HG03097 (cell line): Measurements from ENCODE around the gene BOD1L2.

Experiments used
- ATAC-seq: cut with Tn5 transposase; IDR thresholded peaks from one replicate; pipeline ENCODE4 v1.9.1; 2021; ENCODE audit not compliant: unreplicated experiment, low FRiP score

The BOD1L2 gene

DNA sequence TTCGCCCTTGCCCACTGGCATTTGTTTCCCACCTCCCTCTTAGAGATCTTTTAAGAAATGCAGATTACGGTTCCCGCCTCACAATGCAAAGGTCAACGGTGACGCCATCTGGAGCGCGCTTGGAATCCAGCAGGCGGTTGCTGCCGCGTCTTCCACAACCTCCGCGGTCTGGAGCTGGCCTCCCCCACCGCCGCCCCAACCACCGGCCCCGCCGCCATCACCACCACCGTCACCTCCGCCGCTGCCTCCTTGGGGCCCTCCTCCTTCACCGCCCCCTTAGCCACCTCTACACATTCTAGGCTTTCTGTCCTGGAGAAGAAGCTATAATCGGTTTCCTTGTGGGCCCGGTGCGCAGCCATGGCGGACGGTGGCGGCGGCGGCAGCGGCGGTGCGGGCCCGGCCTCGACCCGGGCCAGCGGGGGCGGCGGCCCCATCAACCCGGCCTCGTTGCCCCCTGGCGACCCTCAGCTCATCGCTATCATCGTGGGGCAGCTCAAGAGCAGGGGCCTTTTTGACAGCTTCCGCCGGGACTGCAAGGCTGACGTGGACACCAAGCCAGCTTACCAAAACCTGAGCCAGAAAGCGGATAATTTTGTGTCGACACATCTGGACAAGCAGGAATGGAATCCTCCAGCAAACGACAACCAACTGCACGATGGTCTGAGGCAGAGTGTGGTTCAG lies at the start of gene BOD1L2:
Gene BOD1L2, plus strand, starts transcription at position 132 of the 681 bp plus-strand sequence. Its CDS starts 226 bp downstream, at position 358.
- no peak for ATAC-seq

DNA sequence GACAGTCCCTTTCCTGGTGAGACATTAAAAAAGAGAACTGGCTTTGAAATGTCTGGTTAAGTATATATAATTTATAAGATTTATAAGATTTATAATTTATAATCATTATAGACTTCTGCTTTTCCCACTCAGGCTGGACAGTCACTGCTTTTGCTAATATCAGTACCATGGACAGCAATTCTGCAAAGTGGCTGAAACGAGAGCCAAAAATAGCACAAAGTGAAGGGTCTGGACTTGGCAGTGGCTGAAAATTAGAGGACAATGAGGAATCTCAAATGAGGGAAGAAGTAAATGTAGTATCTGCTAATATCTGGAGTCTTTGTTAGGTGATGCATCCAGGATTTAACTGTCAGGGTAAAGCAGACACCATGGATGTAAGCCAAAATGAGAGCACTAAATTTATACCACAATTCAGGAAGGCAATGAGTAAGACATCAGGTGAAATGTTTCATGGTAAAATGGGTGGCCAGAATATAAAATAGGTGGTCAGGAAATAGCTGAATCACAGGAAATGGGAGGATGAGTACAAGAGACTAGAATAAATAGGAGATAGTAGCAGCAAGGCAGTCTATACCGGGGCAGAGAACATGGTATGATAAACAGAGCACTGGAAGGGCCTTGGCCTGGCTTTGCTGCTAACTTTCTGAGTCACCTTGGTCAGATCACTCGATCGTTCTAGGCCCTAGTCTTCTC lies 39.6 kb upstream of the BOD1L2 start:
- ATAC-seq: no peak

DNA sequence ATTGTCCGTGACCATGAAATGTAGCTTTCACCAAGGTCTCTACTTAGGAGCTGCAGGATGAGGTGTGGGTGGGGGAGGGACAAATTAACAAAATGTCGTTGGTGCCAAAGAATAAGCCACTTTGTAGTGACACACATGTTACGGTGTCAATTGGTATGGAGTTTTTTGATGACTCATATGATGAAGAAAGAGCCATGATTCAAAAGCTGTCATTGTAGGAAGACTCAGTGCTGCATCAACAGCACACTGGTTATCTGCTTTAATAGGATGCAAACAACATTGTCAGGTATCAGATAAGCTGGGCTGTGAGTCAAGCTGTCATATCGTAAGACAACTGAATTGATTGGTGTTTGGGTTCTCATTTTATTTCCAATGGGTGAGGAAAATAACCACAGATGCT lies 36.6 kb upstream of the BOD1L2 start:
- ATAC-seq: no peak

DNA sequence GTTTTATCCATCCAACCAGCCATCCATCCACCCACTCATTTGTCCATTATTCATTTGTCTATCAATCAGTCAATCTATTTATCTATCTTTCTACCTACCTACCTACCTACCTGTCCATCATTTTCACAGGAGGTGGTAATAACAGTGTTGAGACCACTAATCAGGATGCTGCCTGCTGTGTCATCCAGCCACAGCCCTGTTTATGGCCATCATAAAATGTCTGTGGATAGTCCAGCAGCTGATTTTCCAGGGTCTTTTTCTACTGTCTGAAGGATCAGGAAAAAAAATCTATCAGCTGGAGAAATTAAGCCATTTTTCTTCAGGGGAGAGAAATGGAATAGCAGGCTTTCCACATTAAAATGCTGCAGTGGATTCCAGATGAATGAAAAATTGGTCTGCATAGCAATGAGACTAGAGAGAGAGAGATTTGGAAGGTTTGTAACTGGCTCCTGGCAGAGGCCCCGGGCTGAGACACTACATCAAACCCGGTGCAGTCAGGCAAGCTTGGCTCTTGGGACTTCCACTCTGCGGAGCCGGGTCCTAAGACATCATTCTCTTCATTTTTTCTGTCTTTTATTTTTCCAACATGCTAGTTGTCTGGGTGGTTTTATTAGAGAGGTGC lies 33.0 kb upstream of the BOD1L2 start:
- no peak for ATAC-seq

DNA sequence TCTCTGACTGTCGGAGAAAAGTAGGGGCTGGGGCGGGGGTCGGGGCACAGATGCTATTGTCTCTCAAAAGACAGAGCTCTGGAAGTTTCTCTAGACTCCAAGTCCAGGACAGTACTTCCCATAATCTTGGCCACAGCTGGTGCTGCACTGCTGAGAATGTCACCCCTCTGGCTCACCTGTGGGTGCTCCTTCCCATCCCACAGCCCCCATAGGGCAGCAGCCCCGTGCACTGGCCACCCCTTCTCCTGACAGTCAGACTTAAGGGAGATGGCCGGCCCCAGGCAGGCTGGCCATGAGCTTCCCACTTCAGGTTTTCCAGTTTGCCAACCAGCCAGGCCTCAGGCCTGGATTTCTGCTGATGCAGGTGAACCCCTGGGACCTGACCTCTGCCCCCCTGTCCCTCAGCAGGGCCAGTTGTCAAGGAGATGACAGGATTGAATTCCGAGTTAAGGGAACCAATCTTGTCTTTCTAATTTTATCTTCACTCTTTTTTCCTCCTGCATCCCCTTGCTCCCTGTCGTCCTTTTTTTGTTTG lies 30.2 kb upstream of the BOD1L2 start:
- no peak for ATAC-seq

DNA sequence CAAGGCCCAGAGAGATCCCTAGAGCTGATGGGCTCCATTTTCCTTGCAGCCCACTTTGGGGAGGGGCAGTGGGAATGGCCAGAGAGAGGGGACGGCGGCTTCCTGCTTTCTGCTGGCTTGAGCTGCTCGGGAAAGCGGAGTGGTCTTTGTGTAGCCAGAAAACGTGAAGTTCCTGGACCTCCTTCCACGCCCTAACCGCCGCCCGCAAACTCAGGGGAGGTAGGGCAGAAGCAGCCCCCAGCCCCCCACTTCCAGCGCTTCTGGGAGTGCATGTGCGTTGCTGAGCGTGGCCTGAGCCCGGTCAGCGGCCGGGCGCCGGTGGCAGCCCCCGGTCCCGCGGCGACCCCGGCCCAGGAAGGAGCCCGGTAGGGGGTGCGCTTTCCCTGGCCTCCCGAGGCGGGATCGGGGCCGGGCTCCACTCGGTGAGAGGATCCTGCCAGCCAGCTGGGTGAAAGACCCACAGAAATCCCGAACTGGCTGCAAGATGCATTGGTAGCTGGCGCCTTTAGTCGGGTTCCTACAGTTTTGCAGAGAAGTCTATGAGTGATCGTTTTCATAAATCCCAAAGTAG lies 25.3 kb upstream of the BOD1L2 start:
- no peak for ATAC-seq

DNA sequence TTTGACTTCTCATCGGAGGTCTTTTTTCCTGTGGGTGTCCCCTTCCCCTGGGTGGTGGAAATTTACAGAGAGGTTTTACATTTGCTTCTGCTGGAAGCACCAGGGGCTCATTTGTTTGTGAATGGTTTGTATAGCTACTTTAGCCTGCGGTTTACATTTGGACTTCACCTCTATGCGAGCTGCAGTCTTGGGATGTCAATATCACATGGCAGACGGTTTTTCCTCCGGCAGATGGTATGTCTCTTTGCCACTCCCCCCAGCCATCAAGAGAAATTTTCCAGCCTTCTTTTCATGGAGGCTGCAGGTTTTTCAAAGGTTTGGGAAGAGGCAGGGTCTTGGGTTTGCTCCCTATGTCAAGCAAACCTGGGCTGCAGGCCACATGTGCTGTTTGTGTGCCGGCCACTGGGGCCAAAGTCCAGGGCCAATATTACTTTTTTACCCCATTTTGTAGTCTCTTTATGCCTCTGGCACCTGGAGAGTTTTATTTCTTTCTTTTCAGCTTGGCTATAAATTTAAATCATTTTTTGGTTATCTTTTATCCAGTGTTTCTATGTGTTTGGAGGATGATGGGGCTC lies 23.9 kb upstream of the BOD1L2 start:
- ATAC-seq: no peak

DNA sequence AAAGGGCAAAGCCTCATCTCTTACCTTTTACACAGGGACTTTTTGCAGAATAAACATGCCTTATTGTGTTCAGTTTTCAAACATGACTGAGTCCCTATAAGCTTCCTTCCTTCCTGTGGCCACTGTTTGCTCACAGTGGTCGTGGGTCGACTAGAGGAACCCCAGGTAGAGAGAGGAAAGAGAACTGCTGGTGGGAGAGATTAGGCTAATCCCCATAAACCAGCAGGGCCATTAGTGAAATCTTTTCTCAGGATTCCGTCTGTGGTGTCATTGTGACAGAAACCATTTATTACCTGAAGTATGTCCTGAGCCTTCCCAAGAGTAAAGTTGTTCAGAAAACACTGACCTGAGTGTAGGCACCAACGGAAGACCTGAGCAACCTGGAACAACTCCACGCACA lies 21.3 kb upstream of the BOD1L2 start:
- no peak for ATAC-seq

DNA sequence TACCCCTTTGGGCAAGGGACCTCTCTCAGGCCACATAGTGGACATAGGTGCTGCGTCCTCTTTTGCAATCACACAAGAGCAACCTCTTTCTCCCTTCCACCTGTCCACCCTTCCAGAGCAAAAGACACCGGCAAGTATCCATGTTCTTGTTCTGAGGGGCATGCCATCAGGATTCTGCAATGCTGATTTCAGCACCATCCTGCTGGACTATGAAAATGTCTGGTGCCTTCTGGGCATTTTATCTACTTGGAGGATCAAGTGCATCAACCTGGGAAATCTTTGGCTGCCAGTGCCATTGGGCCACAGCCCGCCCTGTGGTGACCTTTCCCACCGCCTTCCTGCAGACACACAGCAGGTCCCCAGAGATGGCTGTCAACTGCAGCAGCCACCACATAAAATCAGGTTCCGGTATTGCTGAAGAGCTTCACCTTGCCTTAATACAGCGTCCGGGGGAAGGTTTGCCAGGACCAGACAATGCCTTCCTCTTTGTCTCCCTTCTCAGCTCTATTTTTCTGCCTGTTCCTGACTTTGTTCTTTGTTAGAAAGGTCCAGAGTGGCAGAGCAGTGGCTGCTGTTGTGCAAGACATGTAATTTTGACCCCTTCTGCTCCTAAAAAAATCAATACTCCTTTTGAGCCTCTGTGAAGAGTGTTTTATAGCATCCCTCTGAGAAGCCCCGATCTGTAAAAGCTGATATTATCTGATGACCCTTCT lies 18.5 kb upstream of the BOD1L2 start:
- ATAC-seq: no peak

DNA sequence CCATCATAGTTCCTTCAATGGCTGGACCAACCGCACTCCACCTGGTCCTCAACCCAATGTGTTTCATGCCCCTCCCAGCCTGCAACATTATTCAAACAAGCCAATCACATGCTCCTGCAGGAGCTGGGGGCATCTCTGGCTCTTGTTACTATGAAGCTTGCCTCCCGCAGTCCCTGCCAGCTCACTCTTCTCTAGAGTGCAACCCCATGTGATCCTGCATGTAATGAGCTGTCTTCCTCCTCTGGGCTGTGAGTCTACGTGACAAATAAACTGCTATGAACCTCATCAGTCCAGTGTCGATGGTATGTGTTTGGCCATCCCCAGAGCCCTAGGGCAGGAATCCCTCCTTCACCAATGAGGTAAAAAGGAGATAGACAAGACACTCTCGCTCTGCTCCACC lies 15.8 kb upstream of the BOD1L2 start:
- ATAC-seq: no peak

DNA sequence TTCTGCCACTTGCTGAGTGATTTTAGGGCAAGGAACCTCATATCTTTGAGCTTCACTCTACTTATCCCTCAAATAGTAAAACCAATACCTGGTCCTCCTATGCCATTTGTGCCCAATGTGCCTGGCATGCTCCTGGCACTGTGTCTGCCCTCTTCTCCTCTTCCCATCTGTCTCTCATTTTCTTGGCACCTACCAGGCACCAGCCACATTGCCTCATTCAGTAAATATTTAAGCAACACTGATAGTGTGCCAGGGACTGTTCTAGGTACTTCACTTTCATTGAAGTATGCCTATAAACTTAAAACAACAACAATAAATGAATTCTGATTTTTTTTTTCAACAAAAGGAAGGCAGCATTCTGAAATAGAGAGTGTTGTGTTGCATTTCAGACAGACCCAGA lies 15.1 kb upstream of the BOD1L2 start:
- no peak for ATAC-seq

DNA sequence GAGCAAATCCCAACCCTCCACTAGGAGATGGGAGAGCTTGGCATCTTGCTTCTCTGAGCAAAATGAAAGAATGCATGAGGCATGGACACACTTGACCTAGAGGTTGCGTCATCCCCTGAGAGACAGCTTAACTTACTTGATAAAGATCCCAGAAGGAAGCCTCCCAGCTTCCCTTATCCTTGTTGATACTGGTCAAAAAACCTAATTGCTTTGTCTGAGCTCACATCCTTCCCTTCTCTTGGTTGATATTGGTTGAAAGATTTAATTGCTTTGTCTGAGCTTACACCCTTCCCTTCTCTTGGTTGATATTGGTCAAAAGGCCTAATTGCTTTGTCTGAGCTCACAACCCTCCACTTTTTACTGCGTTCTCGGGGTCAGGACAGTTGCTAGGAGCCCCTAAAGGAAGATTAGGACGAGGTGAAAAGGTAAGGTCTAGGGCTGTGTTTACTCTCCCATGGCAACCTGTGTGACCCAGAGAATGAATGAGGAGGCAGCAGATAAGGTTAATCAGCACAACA lies 12.2 kb upstream of the BOD1L2 start:
- ATAC-seq: no peak

DNA sequence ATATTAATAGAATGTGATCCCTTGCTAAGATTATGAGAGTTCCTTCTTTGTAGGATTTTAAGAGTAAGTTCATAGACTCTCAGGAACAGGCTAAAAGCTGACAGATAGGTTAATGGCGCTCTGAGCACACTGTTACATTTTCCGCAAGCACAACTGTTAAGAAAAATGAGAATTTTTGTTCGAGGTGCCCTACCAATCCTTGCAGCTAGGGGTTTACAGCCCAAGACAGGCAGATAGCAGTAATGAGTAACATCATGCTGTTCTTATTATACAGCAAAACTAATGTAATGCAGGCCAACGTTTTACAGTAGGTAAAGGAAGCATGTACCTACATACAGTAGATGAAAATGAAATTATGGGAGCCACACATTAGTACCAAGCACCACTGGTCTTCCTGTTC lies 11.2 kb upstream of the BOD1L2 start:
- no peak for ATAC-seq

DNA sequence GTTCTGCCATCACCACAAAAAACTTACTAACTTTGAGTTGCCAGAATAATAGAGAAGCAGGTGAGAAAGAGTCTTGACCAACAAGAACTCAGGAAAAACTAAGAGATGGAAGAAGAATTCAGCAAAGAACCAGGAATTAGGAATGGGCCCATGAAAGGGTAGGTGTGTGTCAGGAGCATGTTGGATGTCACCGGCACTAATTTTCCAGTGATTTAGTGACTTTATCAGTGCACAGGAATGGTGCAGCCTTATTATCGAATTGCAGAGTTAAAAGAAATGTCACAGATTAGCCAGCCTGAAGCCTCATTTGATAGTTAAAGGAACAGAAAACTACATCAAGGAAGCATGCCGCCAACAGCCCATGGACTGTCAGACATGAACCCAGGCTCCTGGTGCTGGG lies 9.0 kb upstream of the BOD1L2 start:
- ATAC-seq: no peak

DNA sequence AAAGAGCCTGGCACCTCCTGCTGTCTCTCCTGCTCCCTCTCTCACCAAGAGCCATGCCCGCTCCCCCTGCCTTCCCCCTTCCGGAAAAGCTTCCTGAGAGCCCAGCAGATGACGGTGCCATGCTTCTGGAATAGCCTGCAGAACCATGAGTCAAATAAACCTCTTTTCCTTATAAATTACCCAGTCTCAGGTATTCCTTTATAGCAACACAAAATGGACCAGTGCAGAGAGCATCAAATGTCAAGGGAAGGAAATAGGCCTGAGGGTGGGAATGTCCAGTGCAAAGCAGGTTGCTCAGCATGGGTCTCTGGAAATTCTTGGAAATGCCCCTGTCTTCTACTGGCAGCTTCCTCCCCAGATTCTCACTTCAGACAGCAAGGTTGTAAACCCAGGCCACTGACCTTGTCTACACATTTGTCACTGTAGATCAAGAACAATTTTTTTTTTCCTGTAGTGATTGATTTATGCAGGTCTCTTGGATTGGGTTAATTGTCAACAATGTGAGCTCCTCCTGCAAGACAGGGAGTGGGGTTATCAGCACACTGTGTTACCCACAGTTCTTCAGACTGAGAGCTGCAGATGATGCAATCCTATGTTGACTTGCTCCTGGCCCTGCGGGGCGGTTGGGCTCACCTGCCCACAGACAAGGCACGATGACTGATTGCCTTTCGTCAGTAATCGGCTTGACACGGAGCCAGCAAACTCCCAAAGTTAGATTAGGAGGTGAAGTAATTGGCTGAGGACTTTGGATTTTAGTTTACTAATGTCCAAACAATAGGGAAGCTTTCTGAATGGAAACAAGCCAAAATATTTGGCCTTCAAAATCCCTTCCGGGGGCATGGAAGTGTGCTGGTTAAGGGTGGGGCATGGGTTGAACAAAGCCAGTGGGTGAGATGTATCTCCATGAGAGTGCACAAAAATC lies 5.4 kb upstream of the BOD1L2 start:
- ATAC-seq: no peak

DNA sequence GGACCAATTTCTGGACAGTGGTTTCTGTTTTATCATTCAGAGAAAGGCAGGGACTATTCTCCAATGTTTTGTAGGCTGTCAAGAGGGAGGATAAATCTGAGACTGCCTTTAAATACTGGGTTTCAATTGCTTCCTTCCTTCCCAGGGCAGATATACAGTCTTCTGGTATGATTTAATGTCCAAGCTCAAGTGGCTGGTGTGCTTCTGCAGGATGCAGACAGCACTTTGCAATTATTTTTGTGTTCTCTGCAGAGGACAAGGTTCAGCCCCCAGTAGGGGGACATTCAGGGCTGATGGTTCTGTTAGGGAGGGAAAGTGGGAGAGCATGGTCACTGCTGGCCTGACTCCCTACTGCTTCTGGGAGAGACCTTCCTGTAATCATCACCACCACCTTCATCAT lies 4.6 kb upstream of the BOD1L2 start:
- no peak for ATAC-seq

DNA sequence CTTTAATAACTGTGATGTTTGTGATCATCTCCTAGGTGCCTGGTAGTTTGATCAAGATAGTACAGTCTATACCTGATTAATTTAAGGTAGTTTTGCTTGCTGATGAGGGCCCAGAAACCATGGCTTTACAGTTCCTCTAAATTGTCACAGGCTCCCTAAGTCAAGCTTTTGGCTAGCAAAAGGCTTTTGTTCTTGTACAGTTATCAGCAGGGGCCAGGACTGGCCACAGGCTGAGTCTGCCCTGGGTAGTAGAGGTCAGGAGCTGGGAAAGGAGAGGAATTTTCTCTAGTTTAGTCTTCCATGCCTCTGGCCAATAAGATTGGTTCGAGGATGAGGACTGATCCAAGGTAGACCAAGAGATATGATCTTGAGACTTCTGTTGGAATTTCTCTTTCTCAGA lies 3.6 kb upstream of the BOD1L2 start:
- no peak for ATAC-seq

DNA sequence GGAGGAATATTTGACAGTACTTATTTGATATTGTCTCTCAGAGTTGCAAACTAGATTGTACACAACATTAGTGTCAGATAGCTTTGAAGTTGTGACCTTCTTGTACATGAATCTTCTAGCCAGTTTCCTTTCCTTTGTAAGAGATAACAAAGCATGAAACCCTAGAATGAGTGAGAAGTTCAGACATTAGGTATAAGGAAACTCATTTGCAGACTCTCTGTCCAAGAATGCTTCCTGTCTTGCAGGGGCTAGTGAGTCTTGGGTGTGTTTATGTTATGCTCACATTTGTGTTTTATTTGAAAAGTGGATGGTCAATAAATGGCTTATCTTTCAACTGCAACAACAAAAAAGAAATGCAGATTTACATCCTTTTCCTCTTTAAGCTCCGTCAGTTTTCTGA lies 1.4 kb downstream of the BOD1L2 start:
- ATAC-seq: no peak

DNA sequence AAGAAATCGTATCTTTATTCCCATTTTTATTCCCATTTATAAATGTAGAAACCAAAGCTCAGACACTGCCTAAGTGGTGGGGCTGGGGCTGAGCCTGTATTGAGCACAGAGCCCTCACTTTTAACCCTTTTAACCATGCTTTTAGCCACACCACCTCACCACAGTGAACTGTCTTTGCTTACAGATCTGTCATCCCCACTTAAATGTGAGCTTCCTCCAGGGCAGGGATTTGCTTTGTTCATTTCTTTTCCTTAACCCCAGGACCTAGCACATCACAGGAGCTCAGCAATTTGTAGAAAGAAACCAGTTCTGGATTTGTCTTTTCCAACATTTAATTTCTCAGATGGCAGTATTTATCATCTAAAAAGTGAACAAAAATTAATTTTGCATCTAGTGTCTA lies 2.2 kb downstream of the BOD1L2 start:
- ATAC-seq: no peak
